Endometrial microvascular endothelial cells (primary cell): Measurements from ENCODE around the gene SMTN. TPM values are rescaled to one million over a fixed set of nuclear protein-coding genes. Genes with fewer than 3 reads are reported as not detected.

ENCODE experiments used
- in situ Hi-C: cut with HindIII; loops from 2 replicates; pipeline ENCODE4 v1.10.0; 2017; ENCODE audit warnings: low sequenced_read_pairs, low pct_unique_long_range_greater_than_20kb; ENCODE audit errors: inconsistent ontology term
- total RNA-seq: library from RNA; depleted of rRNA; stranded (reverse); fragments of >200 nt; gene quantifications from one replicate; pipeline ENCODE4 v1.2.3, GENCODE V29; 2015; ENCODE audit errors: inconsistent ontology term

The SMTN gene
- total RNA-seq, 1 donor from 2014 or later = 275 TPM

GRCh38 chr22:31139866-31140716, 59.0 kb downstream of the SMTN start, which contains the start of gene PLA2G3:
TSS of gene PLA2G3 (minus strand) at chr22:31140508. CDS start at chr22:31140354, 154 bp downstream.
- in situ Hi-C loops = no loop called here

- in situ Hi-C loops = no loop called here
Observed at GRCh38 chr22:31140746-31141145, 59.6 kb downstream of the SMTN start.

DNA sequence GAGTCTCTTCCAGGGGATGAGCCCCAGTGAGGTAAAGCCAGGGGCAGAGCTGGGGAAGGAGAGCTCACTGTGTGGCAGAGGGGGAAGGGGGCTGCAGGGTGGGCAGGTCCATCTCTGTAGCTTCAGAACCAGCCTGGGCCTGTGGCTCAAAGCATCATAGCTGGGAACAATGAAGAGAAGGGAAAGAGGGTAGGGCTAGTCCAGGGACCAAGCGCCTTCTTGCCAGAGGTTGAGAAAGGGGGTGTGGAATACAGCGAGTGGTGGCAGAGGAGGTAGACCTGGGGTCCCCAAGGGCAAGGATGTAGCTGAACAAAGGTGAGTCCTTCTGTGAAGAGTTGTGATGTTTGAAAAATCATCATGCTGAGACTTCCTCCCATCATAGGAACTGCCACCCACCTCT, 60.4 kb downstream of the SMTN start:
- in situ Hi-C loops = no loop called here

- in situ Hi-C loops = no loop called here
Observed at GRCh38 chr22:31142285-31142684, 61.2 kb downstream of the SMTN start.

DNA sequence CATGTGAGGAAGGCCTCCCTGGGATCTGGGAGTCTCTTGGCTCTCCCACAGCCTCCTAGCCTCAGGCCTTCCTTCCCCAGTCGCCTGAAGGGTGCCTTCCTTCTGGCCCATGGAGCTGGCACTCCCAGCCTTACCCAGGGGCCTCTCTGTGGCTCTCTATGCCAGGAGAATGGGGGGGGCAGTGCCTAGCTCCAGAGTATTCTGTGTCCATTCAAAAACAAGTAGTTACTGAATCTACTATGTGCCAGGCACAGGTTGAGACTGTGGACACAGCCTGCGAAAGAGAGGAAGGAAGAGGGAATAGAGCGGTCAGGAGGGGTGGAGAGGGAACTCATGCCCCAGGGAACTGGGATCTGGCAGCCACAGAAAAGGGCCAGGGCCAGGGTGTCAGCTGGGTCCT, 61.9 kb downstream of the SMTN start:
- in situ Hi-C loops = no loop called here

- in situ Hi-C loops = no loop called here
Observed at GRCh38 chr22:31143537-31143936, 62.4 kb downstream of the SMTN start.

- in situ Hi-C loops = no loop called here
Observed at GRCh38 chr22:31144223-31144622, 63.1 kb downstream of the SMTN start.

- in situ Hi-C loops = no loop called here
Observed at GRCh38 chr22:31148488-31148887, 67.4 kb downstream of the SMTN start.

DNA sequence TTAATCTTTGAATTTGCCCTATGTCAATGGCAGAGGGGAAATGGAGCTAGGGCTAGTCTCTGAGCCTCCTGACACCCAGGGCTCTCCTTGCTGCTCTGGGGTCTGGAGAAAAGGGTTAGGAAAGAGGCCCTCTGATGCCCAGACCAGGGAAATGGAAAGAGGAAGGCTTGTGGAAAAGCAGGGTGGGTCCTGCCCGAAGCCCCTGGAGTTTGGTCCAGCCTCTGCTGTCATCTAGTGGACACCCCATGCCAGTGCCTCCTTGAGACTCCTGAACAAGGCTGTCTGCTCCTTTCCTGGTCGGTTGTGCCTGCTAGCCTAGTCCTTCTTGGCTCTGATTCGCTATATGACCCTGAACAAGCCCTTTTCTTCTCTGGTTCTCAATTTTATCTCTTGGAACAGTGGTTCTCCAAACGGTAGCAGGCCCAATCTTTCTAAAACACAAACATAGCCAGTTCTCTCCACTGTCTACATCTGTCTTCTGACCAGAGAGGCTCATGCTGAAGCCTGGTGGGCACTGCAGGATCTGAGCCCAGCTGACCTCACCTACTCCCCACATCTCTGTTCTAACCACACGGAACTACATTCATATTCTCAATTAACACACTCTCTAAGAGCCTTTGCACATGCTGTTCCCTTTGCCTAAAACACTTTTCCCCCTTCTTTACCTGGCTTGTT, 68.0 kb downstream of the SMTN start:
- in situ Hi-C loops = no loop called here

- in situ Hi-C loops = no loop called here
Observed at GRCh38 chr22:31150615-31151014, 69.5 kb downstream of the SMTN start.

DNA sequence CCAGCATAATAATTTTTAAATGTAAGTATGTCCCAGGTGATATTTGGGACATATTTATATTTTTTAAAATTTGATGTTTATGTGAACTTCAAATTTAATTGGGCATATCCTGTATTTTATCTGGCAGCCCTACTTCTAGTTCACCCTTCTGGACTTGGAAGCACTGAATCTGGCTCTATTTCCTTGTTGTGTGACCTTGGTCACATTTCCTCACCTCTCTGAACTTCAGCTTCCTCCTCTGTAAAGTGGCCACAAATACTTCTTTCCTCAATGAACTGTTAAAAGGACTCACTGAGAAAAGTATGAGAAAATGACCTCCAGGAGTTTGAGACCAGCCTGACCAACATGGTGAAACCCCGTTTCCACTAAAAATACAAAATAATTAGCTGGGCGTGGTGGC, 70.8 kb downstream of the SMTN start:
- in situ Hi-C loops = no loop called here

GRCh38 chr22:31153357-31153756, 72.2 kb downstream of the SMTN start:
- in situ Hi-C loops = no loop called here

Other genes starting within 250 kb of the SMTN start
- gene MORC2, start 112.5 kb upstream of the SMTN start, total RNA-seq = 9.5 TPM
- 42.1 TPM for gene TUG1, start 112.1 kb upstream of the SMTN start, total RNA-seq
- 57.1 TPM for gene SELENOM, start 26.2 kb downstream of the SMTN start, total RNA-seq
- 1.3 TPM for gene INPP5J, start 41.6 kb downstream of the SMTN start, total RNA-seq
- gene PLA2G3, start 59.2 kb downstream of the SMTN start, total RNA-seq = not detected
- 21.0 TPM for gene RNF185, start 78.9 kb downstream of the SMTN start, total RNA-seq
- 45.4 TPM for gene LIMK2, start 131.0 kb downstream of the SMTN start, total RNA-seq
- 11.3 TPM for gene PIK3IP1, start 211.2 kb downstream of the SMTN start, total RNA-seq